NCI-H2171 (cell line): ENCODE results near the gene REPIN1.
"Not testable (repeated sequence)": the region's sequence is repeated elsewhere in the genome, so short reads cannot be mapped to it uniquely, and the experiment has no call there.

ENCODE experiments used
- DNase-seq: peaks from one replicate; lab custom pipeline; 2025; lab: John Stamatoyannopoulos, UW

REPIN1 gene

DNA sequence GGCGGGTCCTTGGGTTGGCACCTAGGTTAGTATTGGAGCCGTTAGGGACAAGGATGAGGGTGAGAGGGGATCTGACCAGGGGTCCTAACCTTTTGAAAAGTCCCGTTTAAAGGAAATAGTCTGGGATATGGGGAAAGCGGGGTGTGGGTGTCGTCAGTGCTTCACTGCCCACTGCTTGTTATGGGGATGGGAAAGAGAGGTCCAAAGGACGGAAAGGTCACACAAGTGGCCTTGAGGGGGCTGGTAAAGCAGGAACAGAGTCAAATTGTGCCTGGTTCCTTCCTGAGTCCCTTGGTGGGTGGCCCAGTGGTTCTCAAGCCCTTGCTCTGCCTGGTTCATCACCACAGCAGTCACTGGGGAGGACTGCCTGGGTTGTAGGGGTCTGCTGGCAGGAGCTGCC is 7.9 kb downstream of the REPIN1 start:
- DNase-seq = no peak

GRCh38 chr7:150377196-150377595 is 8.6 kb downstream of the REPIN1 start:
- DNase-seq = no peak

DNA sequence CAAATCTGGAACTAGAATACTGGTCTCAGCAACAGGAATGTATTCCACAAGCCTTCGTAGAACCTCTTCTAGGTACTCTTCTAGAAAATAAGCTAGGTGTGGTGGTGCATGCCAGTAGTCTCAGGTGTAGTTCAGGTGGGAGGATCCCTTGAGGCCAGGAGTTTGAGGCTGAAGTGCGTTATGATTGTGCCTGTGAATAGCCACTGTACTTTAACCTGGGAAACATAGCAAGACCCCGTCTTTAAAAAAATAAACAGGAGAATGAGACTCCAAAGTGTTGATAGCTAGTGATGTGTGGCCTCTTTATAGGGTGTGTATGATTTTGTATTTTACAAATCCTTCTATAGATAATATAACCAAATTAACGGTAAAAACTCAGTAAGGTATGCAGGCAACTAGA is 9.0 kb downstream of the REPIN1 start:
- no peak for DNase-seq

DNA sequence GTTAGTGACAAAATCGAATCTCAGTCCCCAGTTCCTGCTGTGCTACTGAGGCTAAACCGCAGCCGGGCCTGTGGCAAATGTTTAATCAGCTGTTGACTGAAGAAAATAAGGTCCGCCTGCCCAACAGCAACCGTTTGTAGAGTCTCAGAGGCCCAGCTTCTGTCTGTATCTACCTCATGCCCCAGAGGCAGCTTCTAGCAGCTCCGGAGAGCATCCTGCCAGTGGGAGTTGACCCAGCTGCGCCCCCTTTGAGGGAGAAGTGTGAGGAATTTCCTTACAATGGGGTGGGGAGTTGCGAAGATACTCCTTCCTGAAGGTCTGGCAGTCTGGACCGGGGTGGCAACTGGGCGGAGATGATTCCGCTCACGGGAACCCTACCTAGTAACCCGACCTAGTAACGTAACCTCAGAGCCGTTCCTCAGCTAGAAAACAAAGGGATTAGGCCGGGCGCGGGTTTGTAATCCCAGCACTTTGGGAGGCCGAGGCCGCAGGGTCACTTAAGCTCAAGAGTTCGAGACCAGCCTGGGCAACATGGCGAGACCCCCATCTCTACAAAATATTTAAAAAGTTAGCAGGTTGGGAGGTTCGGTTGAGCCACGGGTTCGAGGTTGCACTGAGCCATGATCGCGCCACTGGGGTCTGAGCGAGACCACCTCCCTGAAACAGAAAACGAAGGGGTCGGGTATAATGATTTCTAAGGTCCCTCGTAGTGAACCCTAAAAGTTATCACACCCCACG is 9.7 kb downstream of the REPIN1 start:
- peak; percentile 35 for DNase-seq

GRCh38 chr7:150378853-150379440 is 10.3 kb downstream of the REPIN1 start, which contains the start of gene ZNF775:
TSS of gene ZNF775 (plus strand) at chr7:150379330. CDS start at chr7:150388471, 9,141 bp downstream.
- peak; percentile 91 for DNase-seq

DNA sequence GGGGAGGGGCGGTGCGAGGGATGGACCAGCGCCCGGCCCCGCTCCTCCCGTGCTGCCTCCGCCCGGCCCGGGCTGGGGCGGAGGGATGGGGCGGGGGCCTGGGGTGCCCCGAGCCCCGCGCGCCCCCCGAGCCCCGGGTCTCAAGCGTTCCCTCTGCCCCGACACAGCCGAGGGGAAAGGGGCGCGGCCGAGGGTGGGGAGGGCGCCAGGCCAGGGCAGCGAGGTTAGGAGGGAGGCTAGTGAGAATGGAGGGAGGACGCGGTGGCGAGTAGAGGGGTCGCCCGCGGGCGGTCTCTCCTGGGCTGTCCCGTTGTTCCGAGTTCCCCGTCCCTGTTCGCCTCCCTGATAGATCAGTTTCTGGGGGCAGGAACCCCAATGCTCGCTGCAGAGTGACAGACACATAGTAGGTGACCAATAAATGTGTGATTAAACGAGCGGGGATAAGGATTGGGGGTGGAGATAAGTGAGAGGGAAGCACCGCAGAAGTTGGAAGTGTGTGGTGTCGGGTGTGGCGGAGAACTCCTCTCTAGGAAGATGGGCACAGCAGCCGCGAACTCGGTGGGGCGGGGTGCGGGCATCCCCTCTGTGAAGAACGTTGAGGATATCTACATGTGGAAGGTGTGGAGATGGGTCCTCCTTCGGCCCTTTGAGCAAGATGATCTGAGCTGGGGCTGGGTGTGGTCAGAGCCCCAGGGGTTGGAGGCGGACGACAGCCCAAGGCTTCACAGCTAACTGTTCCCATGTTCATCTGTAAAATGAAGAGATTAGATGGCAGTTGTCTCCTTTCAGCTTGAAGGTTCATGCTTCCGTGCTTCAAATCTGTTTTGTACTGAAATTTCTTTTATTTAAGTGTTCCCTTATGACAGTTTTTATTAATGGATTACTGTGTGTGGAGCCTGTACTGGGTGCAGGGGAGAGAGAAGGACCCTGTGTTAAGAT is 11.1 kb downstream of the REPIN1 start:
- no peak for DNase-seq

- DNase-seq = no peak
Measured at GRCh38 chr7:150380463-150380862, 11.8 kb downstream of the REPIN1 start.

GRCh38 chr7:150381096-150381495 is 12.5 kb downstream of the REPIN1 start:
- DNase-seq = no peak

DNA sequence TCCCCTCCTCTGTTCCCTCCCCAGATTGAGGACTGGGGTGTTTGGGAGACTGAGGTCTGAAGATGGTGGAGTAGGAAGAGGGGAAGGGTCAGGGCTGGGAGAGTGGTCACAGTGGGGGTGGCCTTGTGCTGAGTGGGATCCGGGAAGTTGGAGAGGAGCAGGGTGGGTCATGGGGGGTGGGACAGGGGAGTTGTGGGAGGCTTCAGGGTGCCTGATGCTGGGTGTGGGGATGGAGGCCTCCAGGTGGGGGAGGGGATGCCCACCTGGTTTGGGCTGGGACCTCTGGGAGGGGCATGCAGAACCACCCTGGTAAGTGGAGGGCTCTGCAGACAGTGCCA is 13.1 kb downstream of the REPIN1 start:
- no peak for DNase-seq

GRCh38 chr7:150382123-150382843 is 13.7 kb downstream of the REPIN1 start:
- no peak for DNase-seq

DNA sequence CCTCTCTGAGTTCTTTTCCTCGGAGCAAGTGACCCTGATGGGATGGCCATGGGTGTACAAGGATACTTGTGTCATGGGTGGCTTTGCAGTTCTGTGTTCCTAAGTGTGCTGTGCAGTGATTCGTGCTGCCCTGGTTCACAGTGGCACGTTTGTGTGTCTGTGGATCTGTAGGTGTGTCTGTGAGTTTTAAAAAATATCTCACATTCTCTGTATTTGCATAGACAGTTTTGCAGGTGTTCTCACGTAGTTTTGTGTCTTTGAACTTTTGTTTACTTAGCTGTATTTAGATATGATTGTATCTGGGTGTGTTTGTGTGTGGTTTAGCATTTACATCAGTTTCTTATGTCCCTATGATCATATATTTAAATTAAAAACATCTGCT is 14.2 kb downstream of the REPIN1 start:
- no peak for DNase-seq

DNA sequence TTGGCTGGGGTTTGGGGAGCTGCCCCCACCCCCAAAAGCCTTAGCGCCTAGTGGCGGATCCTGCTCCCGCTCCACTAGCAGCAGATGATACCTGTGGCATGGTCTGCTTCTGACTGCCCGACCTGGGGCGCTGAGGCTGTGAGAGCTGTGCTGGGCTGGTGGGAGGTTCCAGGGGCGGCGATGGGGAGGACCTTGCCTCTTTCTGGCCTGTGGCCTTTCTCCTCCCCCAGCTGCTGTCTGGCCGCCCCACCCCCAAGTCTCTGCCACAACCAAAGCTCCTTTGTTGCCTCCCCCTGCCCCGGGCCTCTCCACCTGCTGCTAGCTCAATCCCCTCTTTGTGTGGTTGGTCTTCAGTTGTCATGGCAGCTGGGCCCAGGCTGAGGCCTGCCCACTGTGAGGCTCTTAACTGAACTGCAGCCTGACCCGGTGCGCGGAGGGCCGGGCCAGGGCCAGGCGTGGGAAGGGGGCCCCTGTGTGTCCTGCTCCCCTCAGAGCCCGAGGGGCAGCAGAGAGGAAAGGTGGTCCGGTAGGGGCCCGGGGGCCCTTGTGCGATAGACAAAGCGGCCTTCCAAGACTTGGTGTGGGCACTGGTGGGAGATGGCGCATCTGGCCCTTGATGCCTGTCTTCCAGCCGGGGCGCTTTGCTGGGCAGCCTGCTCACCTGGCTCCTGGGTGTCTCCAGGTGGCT is 15.2 kb downstream of the REPIN1 start:
- DNase-seq = no peak

DNA sequence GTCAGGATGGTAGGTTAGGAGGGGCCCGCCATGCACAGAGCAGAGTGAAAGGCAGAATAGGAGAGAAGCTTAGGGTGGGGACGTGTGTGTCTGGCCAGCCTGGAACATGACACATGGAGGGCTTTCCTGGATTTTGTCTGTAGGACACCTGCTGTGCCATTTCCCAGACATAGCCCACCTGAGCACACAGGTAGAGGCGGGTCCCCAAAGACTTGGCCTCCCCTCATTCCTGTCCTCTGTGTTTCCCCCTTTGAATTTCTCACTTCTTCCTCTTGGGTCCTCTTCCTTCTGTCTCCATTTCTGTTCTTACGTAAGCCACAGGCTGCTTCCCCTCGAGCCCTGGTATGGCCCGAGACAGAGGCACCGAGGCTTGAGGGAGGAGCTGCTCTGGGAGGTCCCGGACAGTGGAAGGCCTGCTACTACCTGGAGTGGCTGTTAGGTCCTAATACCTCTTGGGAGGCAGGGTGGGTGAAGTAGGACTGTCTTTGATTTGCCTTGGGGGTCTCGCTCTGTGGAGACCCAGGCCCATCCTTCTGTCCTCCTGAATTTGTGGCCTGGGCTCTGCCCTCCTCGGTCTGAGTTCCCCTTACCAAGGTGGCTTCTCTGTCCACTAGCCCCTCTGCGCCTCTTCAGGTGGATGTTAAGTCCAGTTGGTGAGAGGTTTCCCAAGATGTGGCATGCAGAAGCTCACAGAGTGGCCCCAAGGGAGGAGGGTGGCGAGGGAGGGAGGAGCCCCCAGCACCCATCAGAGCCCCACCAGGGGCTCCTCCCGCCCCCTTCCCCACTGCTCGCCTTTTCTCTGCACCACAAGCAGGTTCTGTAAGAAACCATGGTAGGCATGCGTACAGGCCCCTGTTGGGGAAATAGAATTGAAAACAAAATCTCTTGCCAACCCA is 16.0 kb downstream of the REPIN1 start:
- no peak for DNase-seq

- DNase-seq = no peak
Measured at GRCh38 chr7:150385302-150385723, 16.7 kb downstream of the REPIN1 start.

DNA sequence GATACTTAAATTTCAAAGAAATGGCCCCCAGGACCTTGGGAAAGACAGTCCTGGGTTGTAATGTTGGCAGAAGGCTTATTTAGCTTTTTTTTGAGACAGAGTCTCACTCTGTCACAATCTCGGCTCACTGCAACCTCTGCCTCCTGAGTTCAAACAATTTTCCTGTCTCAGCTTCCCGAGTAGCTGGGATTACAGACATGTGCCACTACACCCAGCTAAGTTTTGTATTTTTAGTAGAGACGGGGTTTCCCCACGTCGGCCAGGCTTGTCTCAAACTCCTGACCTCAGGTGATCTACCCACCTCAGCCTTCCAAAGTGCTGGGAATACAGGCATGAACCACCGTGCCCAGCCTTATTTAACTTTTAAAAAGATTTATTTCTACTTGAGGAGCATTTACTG is 17.3 kb downstream of the REPIN1 start:
- not testable (repeated sequence) for DNase-seq

DNA sequence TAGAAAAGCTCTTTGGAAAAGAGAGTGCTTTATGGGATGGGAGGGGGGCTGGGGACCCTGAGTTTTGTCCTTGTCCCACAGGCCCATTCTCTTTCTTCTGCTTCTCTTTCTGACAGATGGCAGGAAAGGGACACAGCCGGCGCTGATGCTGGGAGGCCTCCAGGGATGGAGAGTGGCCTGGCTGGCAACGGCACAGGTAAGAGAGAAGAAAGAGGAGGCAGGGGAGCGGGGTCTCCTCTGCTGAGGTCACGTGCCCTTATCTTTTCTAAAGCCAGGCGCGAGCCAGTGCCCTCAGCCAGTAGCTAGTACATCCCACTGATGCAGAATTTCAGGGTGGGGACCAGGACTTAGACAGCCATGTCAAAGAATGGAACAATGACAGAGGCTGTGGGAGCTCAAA is 19.7 kb downstream of the REPIN1 start:
- DNase-seq = no peak

- no peak for DNase-seq
Measured at GRCh38 chr7:150388709-150389531, 20.3 kb downstream of the REPIN1 start.

GRCh38 chr7:150389532-150389816 is 20.9 kb downstream of the REPIN1 start:
- no peak for DNase-seq

DNA sequence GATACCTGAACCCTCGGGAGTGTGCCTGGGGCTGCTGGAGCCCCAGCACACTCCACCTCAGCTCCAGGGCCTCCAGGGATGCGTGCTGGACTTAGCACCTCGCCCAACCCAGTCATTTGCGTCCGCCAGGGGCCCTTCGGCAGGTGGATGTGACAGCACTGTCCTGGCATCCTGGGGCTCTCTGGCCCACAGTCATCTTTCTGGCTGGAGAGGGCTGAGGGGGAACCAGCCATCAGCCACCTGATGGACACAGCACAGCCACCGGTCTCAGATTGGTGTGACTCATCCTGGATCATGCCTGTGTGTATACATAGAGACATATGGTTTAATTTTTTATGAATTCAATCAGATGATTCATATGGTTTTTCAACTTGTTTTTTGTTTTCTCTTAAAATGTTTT is 21.6 kb downstream of the REPIN1 start:
- no peak for DNase-seq

GRCh38 chr7:150393325-150393724 is 24.7 kb downstream of the REPIN1 start:
- DNase-seq = no peak
